HCT116 (cell line): ENCODE results near the gene MAP3K20. TPM values are rescaled to one million over a fixed set of nuclear protein-coding genes. Genes with fewer than 3 reads are reported as not detected.

ENCODE experiments used
- ATAC-seq: fragments of 200-7000 bp; cut with Tn5 transposase; 2 replicates; pipeline ENCODE4 v1.9.1; 2020; ENCODE audit warnings: mild to moderate bottlenecking, moderate library complexity
- BruUV-seq: library from RNA; stranded (reverse); fragments of 400-500 nt; replicated peaks from 2 replicates; lab custom pipeline; 2021; lab: Mats Ljungman, UMichigan
- CTCF ChIA-PET: fragments of 300-600 bp; sonication (Branson Sonifier 250); formaldehyde crosslinking; loops from one replicate; lab custom pipeline; 2021; ENCODE audit warnings: antibody characterized with exemption; lab: Charles Lee
- POLR2A ChIA-PET: fragments of 300-600, 350-600 bp; sonication (Branson Sonifier 250); formaldehyde crosslinking; loops from one replicate; lab custom pipeline; 2021; ENCODE audit warnings: antibody characterized with exemption; lab: Charles Lee
- RAD21 ChIA-PET, 2 experiments: fragments of 300-600 bp; sonication (Branson Sonifier 250); formaldehyde crosslinking; loops; one replicate each; lab custom pipeline; 2023; ENCODE audit warnings: low total read pairs in 2 of 2; ENCODE audit not compliant: uncharacterized antibody in 2 of 2, unreplicated experiment in 2 of 2, low non-redundant PET in 1 of 2; lab: Charles Lee
- DNase-seq: peaks from one replicate; pipeline ENCODE4 v3.0.0-alpha.2; 2010; ENCODE audit warnings: low read depth, low spot score
- H2AFZ ChIP-seq: fragments of 200-600 bp; shearing (Covaris generic), sonication (generic); 2 replicates; pipeline ENCODE4 v1.6.1; 2017; ENCODE audit warnings: low read depth, mixed run types, mixed read lengths, antibody characterized with exemption, low read length; ENCODE audit not compliant: poor library complexity, severe bottlenecking
- H3K27ac ChIP-seq: 2 replicates; pipeline ENCODE4 v1.5.1; 2012; ENCODE audit warnings: low read depth, low read length
- H3K27me3 ChIP-seq: fragments of 200-600 bp; sonication (generic); 2 replicates; pipeline ENCODE4 v1.6.1; 2016; ENCODE audit warnings: mixed run types, low read length, mixed read lengths; ENCODE audit not compliant: insufficient read depth
- H3K36me3 ChIP-seq, 2 experiments: fragments of 200-500 bp in 1 of 2; fragments of 200-600 bp in 1 of 2; sonication (Bioruptor generic) in 1 of 2; sonication (generic) in 1 of 2; 2 replicates each; pipeline versions ENCODE4 v1.5.1 to v1.6.1; 2014 to 2016; ENCODE audit warnings: low read length in 2 of 2, inconsistent platforms in 1 of 2, mixed read lengths in 1 of 2, mixed run types in 1 of 2; ENCODE audit not compliant: insufficient read depth in 2 of 2, control insufficient read depth in 1 of 2
- H3K4me1 ChIP-seq, 2 experiments: fragments of 200-600 bp in 1 of 2; sonication (generic) in 1 of 2; 2 replicates each; pipeline versions ENCODE4 v1.5.1 to v1.6.1; 2012 to 2017; ENCODE audit warnings: low read length in 2 of 2, inconsistent platforms in 1 of 2, mild to moderate bottlenecking in 1 of 2, mixed read lengths in 1 of 2, mixed run types in 1 of 2, moderate library complexity in 1 of 2; ENCODE audit not compliant: insufficient read depth in 2 of 2, control insufficient read depth in 1 of 2
- H3K4me2 ChIP-seq: fragments of 200-600 bp; sonication (generic); 2 replicates; pipeline ENCODE4 v1.6.1; 2017; ENCODE audit warnings: mixed run types, low read length, mixed read lengths
- H3K4me3 ChIP-seq, 2 experiments: fragments of 200-600 bp in 1 of 2; sonication (generic) in 1 of 2; replicated peaks in 1 of 2; 2 replicates each; pipeline ENCODE4 v1.5.1; 2011 to 2016; ENCODE audit warnings: low read length in 2 of 2, control low read depth in 1 of 2, low read depth in 1 of 2, mild to moderate bottlenecking in 1 of 2, mixed read lengths in 1 of 2, mixed run types in 1 of 2
- H3K79me2 ChIP-seq: fragments of 200-600 bp; sonication (generic); 2 replicates; pipeline ENCODE4 v1.6.1; 2017; ENCODE audit warnings: mild to moderate bottlenecking, mixed run types, low read length, moderate library complexity, mixed read lengths; ENCODE audit not compliant: insufficient read depth
- H3K9ac ChIP-seq: fragments of 200-600 bp; sonication (generic); 2 replicates; pipeline ENCODE4 v1.6.1; 2016; ENCODE audit warnings: low read length, mixed read lengths
- H3K9me2 ChIP-seq: fragments of 200-600 bp; sonication (generic), shearing (Covaris generic); 2 replicates; pipeline ENCODE4 v1.6.1; 2017; ENCODE audit warnings: mixed run types, mild to moderate bottlenecking, moderate library complexity; ENCODE audit not compliant: insufficient read depth
- H3K9me3 ChIP-seq, 2 experiments: fragments of 200-500 bp in 1 of 2; fragments of 200-600 bp in 1 of 2; sonication (Bioruptor generic) in 1 of 2; sonication (generic) in 1 of 2; 2 replicates each; pipeline ENCODE4 v1.6.1; 2014 to 2017; ENCODE audit warnings: low read length in 2 of 2, mixed read lengths in 2 of 2, inconsistent platforms in 1 of 2, low read depth in 1 of 2, mild to moderate bottlenecking in 1 of 2, mixed run types in 1 of 2, moderate library complexity in 1 of 2; ENCODE audit not compliant: control insufficient read depth in 1 of 2, insufficient read depth in 1 of 2
- H4K20me1 ChIP-seq: fragments of 200-600 bp; sonication (generic), shearing (Covaris generic); 2 replicates; pipeline ENCODE4 v1.6.1; 2017; ENCODE audit warnings: mixed run types, mild to moderate bottlenecking, moderate library complexity; ENCODE audit not compliant: insufficient read depth
- ATF3 ChIP-seq: IDR thresholded peaks from 2 replicates; pipeline ENCODE4 v1.6.1; 2012
- CBX3 ChIP-seq: IDR thresholded peaks from 2 replicates; pipeline ENCODE4 v1.6.1; 2012; ENCODE audit warnings: low read depth
- CEBPB ChIP-seq: IDR thresholded peaks from 2 replicates; pipeline ENCODE4 v1.6.1; 2012; ENCODE audit warnings: low read depth
- EGR1 ChIP-seq: IDR thresholded peaks from 2 replicates; pipeline ENCODE4 v1.6.1; 2012; ENCODE audit warnings: low read depth
- EZH2 ChIP-seq: fragments of 200-600 bp; sonication (generic); IDR thresholded peaks from 2 replicates; pipeline ENCODE4 v1.6.1; 2017; ENCODE audit warnings: antibody characterized with exemption, mixed run types
- EZH2phosphoT487 ChIP-seq: fragments of 200-600 bp; IDR thresholded peaks from 2 replicates; pipeline ENCODE4 v1.6.1; 2018; ENCODE audit warnings: antibody characterized with exemption, borderline replicate concordance
- JUND ChIP-seq: IDR thresholded peaks from 2 replicates; pipeline ENCODE4 v1.6.1; 2012
- POLR2A ChIP-seq: IDR thresholded peaks from 2 replicates; pipeline ENCODE4 v1.7.0; 2011; ENCODE audit warnings: borderline replicate concordance; ENCODE audit not compliant: insufficient read depth, insufficient read length; ENCODE audit errors: extremely low read depth
- POLR2AphosphoS5 ChIP-seq: IDR thresholded peaks from 2 replicates; pipeline ENCODE4 v1.6.1; 2011; ENCODE audit warnings: mild to moderate bottlenecking, low read depth, low read length, moderate library complexity
- SIN3A ChIP-seq: IDR thresholded peaks from 2 replicates; pipeline ENCODE4 v1.6.1; 2012; ENCODE audit warnings: low read depth
- SP1 ChIP-seq: IDR thresholded peaks from 2 replicates; pipeline ENCODE4 v1.6.1; 2012; ENCODE audit warnings: low read depth
- SRF ChIP-seq: IDR thresholded peaks from 2 replicates; pipeline ENCODE4 v1.6.1; 2012; ENCODE audit warnings: low read depth
- TCF7L2 ChIP-seq: IDR thresholded peaks from 2 replicates; pipeline ENCODE4 v1.7.0; 2011; ENCODE audit warnings: borderline replicate concordance, inconsistent platforms; ENCODE audit not compliant: insufficient read depth, insufficient read length; ENCODE audit errors: extremely low read depth
- YY1 ChIP-seq: IDR thresholded peaks from 2 replicates; pipeline ENCODE4 v1.6.1; 2011; ENCODE audit warnings: low read length, low read depth, moderate library complexity, mild to moderate bottlenecking; ENCODE audit not compliant: insufficient replicate concordance; ENCODE audit errors: extremely low read depth
- ZBTB33 ChIP-seq: IDR thresholded peaks from 2 replicates; pipeline ENCODE4 v1.6.1; 2011; ENCODE audit warnings: mild to moderate bottlenecking, low read length, moderate library complexity; ENCODE audit not compliant: insufficient replicate concordance; ENCODE audit errors: extremely low read depth
- ZFX ChIP-seq: fragments of 450-650 bp; IDR thresholded peaks from 2 replicates; pipeline ENCODE4 v1.6.1; 2017
- ZNF274 ChIP-seq: fragments of 200-500 bp; sonication (Bioruptor generic); IDR thresholded peaks from 2 replicates; pipeline ENCODE4 v1.6.1; 2014; ENCODE audit warnings: mild to moderate bottlenecking, low read depth, low read length, inconsistent platforms
- intact Hi-C: fragments of 100-400 bp; cut with micrococcal nuclease; formaldehyde crosslinking; loops from 2 replicates; pipeline ENCODE4 v1.10.0; 2022
- total RNA-seq: library from RNA; stranded (reverse); gene quantifications from one replicate; pipeline ENCODE4 v1.2.1, GENCODE V29; 2021; ENCODE audit not compliant: unreplicated experiment
- TF ChIP-seq, protein P1 (sequence below): IDR thresholded peaks from 2 replicates; pipeline ENCODE4 v1.6.1; 2012
- TF ChIP-seq, protein P2 (sequence below): IDR thresholded peaks from 2 replicates; pipeline ENCODE4 v1.6.1; 2012; ENCODE audit warnings: low read depth

The MAP3K20 gene
- total RNA-seq, 1 experiment from 2014 or later = 40.0 TPM

DNA sequence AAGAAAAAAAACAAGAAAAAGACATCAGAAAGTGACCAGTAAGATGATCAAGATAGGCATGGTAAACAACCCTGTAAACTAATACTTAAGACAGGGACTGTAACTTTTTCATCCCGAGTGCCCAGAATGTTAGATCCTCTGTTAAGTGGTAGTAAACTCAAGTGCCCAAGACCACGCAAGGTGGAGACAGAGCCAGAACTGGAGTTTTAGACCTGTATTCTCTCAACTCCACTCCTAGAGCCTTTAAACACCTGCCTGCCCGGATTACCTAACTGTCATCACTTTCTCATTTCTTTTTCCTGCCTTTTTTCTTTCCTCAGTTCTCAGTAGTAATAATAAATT, 203.9 kb downstream of the MAP3K20 start:
- CTCF ChIA-PET = no interaction called here

More for the DNA sequence above, 203.9 kb downstream of the MAP3K20 start:
- BruUV-seq = no TSS peak
- Histone ChIP-seq H3K4me1 (no peaks in the 10 kb centered on the region), H3K9ac (no peak overlapping the region), H2AFZ (no peak overlapping the region), H3K79me2 (no peaks in the 10 kb centered on the region), H3K36me3 (no peaks in the 10 kb centered on the region), H3K9me3 (no peaks in the 10 kb centered on the region), H3K4me3 (no peak overlapping the region), H4K20me1 (no peaks in the 10 kb centered on the region), H3K9me2 (no peaks in the 10 kb centered on the region), H3K4me2 (no peak overlapping the region), H3K27me3 (no peaks in the 10 kb centered on the region), H3K27ac (no peak overlapping the region)
- POLR2A ChIA-PET = no interaction called here
- RAD21 ChIA-PET = no interaction called here
- ATAC-seq (no peak), DNase-seq (no peak)
- intact Hi-C loops = no loop called here
- no peak for TF ChIP-seq SIN3A
- TF ChIP-seq, protein P1, sequence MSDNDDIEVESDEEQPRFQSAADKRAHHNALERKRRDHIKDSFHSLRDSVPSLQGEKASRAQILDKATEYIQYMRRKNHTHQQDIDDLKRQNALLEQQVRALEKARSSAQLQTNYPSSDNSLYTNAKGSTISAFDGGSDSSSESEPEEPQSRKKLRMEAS = no peak
- no peak for TF ChIP-seq CEBPB
- TF ChIP-seq SRF = no peak
- TF ChIP-seq ZNF274 = no peak
- no peak for TF ChIP-seq ZFX
- TF ChIP-seq ATF3 = no peak
- TF ChIP-seq TCF7L2 = no peak
- TF ChIP-seq, protein P2, sequence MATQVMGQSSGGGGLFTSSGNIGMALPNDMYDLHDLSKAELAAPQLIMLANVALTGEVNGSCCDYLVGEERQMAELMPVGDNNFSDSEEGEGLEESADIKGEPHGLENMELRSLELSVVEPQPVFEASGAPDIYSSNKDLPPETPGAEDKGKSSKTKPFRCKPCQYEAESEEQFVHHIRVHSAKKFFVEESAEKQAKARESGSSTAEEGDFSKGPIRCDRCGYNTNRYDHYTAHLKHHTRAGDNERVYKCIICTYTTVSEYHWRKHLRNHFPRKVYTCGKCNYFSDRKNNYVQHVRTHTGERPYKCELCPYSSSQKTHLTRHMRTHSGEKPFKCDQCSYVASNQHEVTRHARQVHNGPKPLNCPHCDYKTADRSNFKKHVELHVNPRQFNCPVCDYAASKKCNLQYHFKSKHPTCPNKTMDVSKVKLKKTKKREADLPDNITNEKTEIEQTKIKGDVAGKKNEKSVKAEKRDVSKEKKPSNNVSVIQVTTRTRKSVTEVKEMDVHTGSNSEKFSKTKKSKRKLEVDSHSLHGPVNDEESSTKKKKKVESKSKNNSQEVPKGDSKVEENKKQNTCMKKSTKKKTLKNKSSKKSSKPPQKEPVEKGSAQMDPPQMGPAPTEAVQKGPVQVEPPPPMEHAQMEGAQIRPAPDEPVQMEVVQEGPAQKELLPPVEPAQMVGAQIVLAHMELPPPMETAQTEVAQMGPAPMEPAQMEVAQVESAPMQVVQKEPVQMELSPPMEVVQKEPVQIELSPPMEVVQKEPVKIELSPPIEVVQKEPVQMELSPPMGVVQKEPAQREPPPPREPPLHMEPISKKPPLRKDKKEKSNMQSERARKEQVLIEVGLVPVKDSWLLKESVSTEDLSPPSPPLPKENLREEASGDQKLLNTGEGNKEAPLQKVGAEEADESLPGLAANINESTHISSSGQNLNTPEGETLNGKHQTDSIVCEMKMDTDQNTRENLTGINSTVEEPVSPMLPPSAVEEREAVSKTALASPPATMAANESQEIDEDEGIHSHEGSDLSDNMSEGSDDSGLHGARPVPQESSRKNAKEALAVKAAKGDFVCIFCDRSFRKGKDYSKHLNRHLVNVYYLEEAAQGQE = no peak
- TF ChIP-seq POLR2AphosphoS5 = no peak
- no peak for TF ChIP-seq ZBTB33
- no peak for TF ChIP-seq JUND
- TF ChIP-seq YY1 = no peak
- TF ChIP-seq EZH2 = no peak
- TF ChIP-seq SP1 = no peak
- no peak for TF ChIP-seq EGR1
- no peak for TF ChIP-seq EZH2phosphoT487
- no peak for TF ChIP-seq CBX3
- TF ChIP-seq POLR2A = no peak
